SKM-1 (cell line): ENCODE results near the gene UMODL1.
"Not testable (repeated sequence)": the region's sequence is repeated elsewhere in the genome, so short reads cannot be mapped to it uniquely, and the experiment has no call there.

Experiments
- DNase-seq: peaks from one replicate; lab custom pipeline; 2025; ENCODE audit not compliant: unreplicated experiment; lab: John Stamatoyannopoulos, UW

Gene UMODL1

GRCh38 chr21:42113926-42114409 is 42.9 kb downstream of the UMODL1 start:
- DNase-seq: no peak

- no peak for DNase-seq
These were observed 43.5 kb downstream of the UMODL1 start for GRCh38 chr21:42114646-42115045.

DNA sequence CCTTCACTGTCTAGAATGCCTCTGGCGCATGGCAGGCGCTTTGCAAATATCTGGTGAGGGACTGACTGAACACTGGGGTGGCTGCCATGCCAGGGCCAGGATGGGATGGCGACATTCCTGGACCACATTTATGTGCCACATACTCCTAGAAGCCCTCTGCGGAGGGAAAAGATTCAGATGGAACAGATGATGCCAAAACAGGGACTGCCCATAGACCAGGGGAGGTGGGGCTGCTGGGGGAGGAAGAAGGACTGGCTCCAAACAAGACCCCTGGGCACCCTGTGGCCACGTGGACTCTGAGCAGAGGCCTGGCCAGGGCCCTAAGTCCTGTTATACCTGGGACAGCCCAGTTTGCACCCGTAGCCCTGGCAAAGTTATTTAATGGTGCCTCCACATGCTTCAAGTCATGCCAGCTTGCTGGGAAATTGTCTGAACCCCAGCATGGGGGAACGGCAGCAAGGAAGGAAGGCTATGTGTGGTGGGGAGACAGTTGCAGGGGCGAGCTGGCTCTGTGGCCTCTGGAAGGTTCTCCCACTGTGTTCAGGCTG is 44.1 kb downstream of the UMODL1 start:
- no peak for DNase-seq

DNA sequence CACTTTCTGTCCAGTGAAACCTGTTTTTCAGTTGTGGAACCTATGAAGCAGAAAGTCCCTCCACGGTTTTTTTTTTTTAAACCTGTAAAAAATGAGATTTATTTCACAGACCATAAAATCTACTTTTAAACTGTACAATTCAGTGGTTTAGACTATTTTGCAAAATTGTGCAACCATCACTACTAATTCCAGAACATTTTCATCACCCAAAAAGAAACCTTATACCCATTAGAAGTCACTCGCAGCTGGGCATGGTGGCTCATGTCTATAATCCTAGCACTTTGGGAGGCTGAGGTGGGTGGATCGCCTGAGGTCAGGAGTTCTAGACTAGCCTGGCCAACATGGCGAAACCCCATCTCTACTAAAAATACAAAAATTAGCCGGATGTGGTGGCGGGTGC is 45.4 kb downstream of the UMODL1 start:
- not testable (repeated sequence) for DNase-seq

- peak; percentile 28 for DNase-seq
These were observed 46.3 kb downstream of the UMODL1 start for GRCh38 chr21:42117229-42117966.

GRCh38 chr21:42117967-42118780 is 47.1 kb downstream of the UMODL1 start:
- no peak for DNase-seq

- no peak for DNase-seq
These were observed 47.8 kb downstream of the UMODL1 start for GRCh38 chr21:42118901-42119300.

DNA sequence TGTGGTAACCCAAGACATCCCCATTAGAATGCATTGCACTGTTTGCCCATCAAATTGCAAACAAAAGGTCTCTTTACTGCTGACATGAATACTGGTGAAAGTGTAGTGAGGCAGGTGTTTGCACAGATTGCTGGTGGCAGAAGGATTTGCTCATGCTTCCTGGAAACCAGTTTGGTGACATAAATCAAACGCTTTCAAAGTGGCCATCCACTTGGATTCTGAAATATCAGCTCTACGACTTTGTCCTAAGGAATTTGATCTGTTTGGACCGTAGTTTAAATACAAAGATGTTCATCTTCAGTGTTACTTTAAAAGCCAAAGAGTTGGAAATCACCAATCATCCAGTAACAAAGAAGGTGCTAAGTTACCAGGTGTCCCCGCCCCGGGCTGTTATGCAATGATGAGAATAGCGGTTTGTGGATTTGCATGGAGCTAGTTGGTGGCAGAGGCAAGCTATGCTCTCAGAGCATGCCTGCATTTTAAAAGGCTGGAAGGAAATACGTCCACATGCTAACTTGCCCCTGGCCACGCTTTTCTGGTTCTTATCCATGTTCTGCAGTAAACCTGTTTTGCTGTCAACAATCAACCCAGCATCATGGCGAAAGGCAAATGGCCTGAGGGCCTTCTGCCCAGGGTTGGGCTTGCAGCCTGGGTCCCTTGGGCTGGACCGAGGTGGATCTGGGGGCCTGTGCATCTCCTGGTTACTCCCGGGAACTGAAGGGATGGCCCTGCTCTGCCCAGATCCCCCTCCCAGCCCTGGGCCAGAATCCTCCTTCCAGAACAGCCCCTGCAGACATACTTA is 49.2 kb downstream of the UMODL1 start:
- DNase-seq: no peak

DNA sequence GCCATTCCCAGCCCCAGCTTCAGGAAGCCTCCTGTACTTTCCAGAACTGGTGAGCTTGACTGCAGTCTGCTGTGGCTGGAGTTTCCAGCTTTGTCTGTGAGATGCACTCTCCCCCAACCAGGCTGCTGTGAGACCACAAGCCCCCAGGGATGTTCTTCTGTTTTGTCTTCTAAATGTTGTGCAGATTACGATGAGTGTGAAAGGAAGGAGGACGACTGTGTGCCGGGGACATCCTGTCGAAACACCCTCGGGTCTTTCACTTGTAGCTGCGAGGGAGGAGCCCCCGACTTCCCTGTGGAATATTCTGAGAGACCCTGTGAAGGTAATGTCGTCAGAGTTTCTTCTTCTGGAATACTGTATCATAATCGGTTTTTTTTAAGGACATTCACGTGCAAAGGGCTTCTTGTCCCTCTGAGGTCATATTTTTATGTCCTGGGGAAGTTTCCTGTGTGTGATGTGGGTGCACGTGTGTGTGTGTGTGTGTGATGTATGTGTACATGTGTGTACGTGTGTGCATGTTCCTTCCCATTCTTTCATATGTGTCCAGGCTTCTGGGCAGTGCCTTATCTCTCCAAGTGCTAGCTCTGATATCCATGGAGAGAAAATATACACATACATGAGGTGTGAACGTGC is 49.9 kb downstream of the UMODL1 start:
- no peak for DNase-seq

- DNase-seq: no peak
These were observed 50.7 kb downstream of the UMODL1 start for GRCh38 chr21:42121794-42122193.

DNA sequence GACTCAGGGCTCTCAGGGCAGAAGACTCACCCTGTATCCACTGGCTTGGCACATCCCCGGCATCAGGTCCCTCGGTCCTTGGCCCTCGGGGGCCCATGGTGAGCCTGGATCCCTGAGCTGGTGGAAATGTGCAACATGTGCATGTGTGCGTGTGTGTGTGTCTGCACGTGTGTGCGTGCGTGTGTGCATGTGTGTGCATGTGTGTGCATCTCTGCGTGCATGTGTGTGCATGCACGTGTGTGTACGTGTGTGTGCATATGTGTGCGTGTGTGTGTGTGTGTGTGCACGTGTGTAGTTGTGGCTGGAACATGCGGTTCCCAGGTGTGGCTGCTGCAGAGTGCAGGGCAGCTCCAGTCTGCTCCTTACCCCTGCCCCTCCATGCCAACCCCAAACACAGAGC is 51.3 kb downstream of the UMODL1 start:
- DNase-seq: no peak

DNA sequence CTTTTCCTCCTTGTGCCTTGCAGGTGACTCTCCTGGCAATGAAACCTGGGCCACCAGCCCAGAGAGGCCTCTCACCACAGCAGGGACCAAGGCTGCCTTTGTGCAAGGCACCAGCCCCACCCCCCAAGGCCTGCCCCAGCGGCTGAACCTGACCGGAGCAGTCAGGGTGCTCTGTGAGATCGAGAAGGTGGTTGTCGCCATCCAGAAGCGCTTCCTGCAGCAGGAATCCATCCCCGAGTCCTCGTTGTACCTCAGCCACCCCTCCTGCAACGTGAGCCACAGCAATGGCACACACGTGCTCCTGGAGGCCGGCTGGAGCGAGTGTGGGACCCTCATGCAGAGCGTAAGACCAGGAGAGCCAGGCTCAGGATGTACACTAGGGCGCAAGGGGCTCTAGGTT is 51.7 kb downstream of the UMODL1 start:
- DNase-seq: no peak

GRCh38 chr21:42123219-42123908 is 52.2 kb downstream of the UMODL1 start:
- no peak for DNase-seq

DNA sequence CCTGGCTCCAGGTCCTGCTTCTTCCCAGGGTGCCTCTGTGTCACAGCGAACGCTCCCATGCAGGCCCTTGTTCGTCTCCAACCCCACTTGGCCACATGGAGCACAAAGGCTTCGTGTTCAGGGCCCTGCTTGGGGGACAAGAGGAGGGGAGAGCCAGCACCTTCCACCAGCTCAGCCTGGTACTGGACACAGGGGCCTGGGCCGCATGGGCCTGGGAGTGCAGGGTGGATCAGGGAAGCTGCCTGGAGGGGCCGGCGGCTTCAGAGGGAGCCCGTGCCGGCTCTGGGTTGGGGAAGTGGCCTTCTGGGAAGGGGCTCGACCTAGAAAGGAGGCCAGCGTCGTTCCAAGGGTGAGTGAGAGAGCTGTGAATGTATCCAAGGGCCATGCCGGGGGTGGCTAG is 53.0 kb downstream of the UMODL1 start:
- DNase-seq: no peak

DNA sequence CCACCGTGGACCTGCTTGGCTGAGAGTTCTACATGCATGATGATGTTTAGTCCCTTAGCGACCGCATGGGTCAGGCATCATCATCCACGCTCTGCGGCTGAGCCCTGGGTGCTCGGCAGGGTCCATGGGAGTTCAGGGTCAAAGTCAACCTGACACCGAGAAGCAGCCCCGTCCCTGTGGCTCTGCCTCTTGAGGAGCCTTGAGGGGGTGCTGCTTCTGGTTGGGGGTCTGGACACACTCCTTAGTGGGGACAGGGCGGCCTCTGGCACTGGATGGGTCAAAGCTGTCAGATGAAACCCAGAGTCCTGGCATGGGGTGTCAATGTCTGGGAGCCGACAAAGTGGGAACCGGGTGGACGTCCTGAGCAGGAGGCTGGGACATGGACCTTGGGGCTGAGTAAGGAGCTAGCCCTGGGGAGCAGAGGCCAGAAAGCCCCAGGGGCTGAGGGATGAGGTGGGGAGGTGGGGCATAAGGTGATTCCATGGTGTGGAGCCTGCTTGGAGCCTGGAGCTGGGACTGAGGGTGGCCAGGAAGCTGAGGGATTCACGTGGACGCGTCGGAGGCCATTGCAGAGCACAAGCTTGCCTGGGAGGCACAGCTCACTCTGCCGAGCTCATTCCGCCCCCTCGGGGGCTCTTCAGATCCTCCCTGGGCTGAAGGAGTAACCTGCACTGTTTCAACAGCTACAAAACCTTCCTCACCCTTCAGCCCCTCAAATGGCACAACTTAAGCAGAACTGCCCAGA is 53.9 kb downstream of the UMODL1 start:
- DNase-seq: no peak

DNA sequence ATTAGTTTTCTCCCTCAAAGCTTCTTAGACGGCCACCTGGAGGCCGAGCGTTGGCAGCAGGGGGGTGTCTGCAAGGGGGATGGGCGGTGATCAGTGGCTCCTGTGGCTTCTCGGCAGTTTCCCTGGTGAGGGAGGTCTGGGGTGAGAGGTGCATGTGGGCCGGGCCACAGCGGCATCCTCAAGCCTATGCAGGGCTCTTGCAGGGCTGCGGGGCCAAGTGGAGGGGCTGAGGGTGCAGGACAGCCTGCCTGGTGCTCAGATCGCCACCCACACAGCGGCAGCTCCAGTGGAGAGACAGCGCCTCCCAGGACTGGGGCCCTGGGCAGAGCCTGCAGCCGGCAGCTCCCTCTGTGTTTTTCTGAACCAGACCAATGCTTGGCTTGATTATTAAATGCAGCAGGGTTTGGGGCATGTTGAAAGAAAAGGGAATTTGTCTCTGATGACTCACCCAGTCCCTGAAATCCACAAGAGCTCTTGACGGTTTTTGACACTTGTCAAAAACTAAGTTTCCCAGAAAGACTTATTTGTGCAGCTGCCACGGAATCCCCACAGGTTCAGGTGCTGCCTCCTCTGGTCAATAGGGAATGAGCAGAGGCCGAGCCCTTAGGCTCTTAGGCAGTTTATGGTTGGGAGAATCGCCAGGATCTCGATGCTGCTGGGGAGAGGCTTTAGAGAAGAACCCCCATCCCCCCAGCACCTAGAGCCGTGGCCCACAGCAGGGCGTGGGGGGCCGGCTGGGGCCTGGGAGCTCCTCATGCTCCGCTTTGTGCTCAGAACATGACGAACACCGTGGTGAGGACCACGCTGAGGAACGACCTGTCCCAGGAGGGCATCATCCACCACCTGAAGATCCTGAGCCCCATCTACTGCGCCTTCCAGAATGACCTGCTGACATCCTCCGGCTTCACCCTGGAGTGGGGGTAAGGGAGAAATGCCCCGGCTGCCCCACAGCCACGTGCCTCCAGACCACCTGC is 54.7 kb downstream of the UMODL1 start:
- DNase-seq: no peak

DNA sequence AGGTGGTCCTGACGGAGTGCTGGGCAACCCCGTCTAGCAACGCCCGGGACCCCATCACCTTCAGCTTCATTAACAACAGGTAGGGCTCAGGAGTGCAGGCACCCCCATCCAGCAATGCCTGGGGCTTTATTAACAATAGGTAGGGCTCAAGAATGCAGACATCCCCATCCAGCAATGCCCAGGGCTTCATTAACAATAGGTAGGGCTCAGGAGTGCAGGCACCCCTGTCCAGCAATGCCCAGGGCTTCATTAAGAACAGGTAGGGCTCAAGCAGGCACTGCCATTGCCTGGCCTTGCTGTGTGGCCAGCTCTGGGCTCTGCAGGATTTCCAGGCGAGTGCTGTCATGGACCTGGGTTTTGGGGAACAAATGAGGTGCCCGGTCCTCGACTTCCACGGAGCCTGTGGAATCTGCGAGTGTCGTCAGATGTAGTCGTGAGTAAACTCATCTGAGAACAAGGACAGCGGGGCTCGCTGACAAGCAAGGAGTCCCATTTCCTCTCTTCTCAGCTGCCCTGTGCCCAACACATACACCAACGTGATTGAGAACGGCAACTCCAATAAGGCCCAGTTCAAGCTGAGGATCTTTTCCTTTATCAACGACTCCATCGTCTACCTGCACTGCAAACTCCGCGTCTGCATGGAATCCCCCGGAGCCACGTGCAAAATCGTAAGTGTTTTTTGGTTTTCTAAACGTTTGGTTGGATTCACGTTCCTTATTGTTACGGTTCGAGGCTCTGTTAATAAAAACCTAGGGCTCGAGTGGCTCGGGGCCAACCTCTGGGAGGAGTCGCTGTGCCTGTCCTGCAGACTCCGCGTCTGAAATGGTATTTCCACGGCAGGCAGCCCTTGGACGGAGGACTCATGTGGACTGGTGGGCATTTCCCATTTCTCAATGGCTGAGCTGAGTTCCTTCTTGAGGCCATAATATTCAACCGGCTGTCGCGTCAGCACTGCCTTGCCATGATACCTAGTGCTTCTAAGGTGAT is 56.3 kb downstream of the UMODL1 start:
- no peak for DNase-seq
